SU-DHL-6 (cell line): ENCODE measurements around the gene EPHA6.

ENCODE experiments used
- H2AFZ ChIP-seq: fragments of 200-600 bp; sonication (generic); 2 replicates; pipeline ENCODE4 v1.6.1; 2014; ENCODE audit warnings: low read depth, mild to moderate bottlenecking, moderate library complexity, mixed read lengths, antibody characterized with exemption, low read length; ENCODE audit not compliant: severe bottlenecking
- H3F3A ChIP-seq: fragments of 200-600 bp; shearing (Covaris generic); 2 replicates; pipeline ENCODE4 v1.6.0; 2016; ENCODE audit warnings: antibody characterized with exemption, mild to moderate bottlenecking; ENCODE audit not compliant: insufficient read depth
- H3K27ac ChIP-seq: fragments of 200-600 bp; sonication (generic); 2 replicates; pipeline ENCODE4 v1.5.1; 2016; ENCODE audit warnings: low read depth, mild to moderate bottlenecking, low read length, moderate library complexity, mixed read lengths
- H3K27me3 ChIP-seq: fragments of 200-600 bp; sonication (generic), shearing (Covaris generic); 2 replicates; pipeline ENCODE4 v1.6.0; 2014; ENCODE audit warnings: mild to moderate bottlenecking, low read length
- H3K36me3 ChIP-seq: fragments of 200-600 bp; sonication (generic); 2 replicates; pipeline ENCODE4 v1.6.1; 2014; ENCODE audit warnings: mild to moderate bottlenecking, low read length, mixed read lengths
- H3K4me2 ChIP-seq: fragments of 300-600, 200-600 bp; shearing (Covaris generic), sonication (generic); 2 replicates; pipeline ENCODE4 v1.6.0; 2014; ENCODE audit warnings: low read length, low read depth, mild to moderate bottlenecking; ENCODE audit not compliant: poor library complexity, severe bottlenecking
- H3K4me3 ChIP-seq: fragments of 200-600 bp; sonication (generic); 2 replicates; pipeline ENCODE4 v1.5.1; 2014; ENCODE audit warnings: antibody characterized with exemption, low read length, mild to moderate bottlenecking, mixed read lengths; ENCODE audit not compliant: insufficient read depth, poor library complexity, severe bottlenecking
- H3K79me2 ChIP-seq: fragments of 200-600 bp; sonication (generic); 2 replicates; pipeline ENCODE4 v1.6.1; 2014; ENCODE audit warnings: mild to moderate bottlenecking, low read length, moderate library complexity; ENCODE audit not compliant: insufficient read depth
- H3K9ac ChIP-seq: fragments of 200-600 bp; sonication (generic); 2 replicates; pipeline ENCODE4 v1.7.0; 2014; ENCODE audit warnings: mild to moderate bottlenecking, low read length
- H3K9me2 ChIP-seq: fragments of 200-600 bp; sonication (generic); replicated peaks from 2 replicates; pipeline ENCODE4 v1.6.1; 2014; ENCODE audit warnings: low read length; ENCODE audit not compliant: insufficient read depth
- H3K9me3 ChIP-seq: fragments of 200-600 bp; sonication (generic); 2 replicates; pipeline ENCODE4 v1.6.1; 2014; ENCODE audit warnings: low read length, mixed read lengths; ENCODE audit not compliant: insufficient read depth
- H4K20me1 ChIP-seq: fragments of 200-600 bp; sonication (generic); 2 replicates; pipeline ENCODE4 v1.6.1; 2014; ENCODE audit warnings: low read depth, mild to moderate bottlenecking, antibody characterized with exemption, low read length, moderate library complexity, mixed read lengths
- EZH2phosphoT487 ChIP-seq: fragments of 200-600 bp; sonication (generic), shearing (Covaris generic); conservative IDR thresholded peaks from 2 replicates; pipeline ENCODE4 v1.6.1; 2018; ENCODE audit warnings: mild to moderate bottlenecking, antibody characterized with exemption, low read length, moderate library complexity, mixed read lengths
- TF ChIP-seq, protein P1 (sequence below): fragments of 200-600 bp; sonication (generic); IDR thresholded peaks from one replicate; pipeline ENCODE4 v1.5.1; 2017; ENCODE audit warnings: antibody characterized with exemption, mild to moderate bottlenecking, low read length, moderate library complexity; ENCODE audit not compliant: insufficient read depth, poor library complexity, severe bottlenecking

The EPHA6 gene

DNA sequence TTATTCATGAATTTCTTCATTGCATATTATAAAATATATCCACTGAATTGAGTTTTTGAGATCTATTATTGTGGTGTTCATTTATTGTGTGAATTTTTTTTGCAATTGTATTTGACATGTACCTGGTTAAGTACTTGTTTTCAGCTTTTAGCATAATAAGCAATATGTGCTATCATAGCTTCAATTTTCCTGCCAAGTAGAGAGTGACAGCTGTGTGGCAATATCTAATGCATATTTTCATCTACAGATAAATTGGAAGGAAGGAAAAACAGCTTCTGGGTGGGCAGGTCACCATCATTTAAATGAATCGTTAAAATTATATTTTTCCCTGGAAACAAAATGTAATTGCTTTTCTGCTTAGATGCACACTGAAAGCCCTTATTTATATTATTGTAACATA, 296.9 kb downstream of the EPHA6 start:
- no peaks in the 10 kb centered on the region for H3K27me3 ChIP-seq
- no peak for TF ChIP-seq EZH2phosphoT487
- TF ChIP-seq, protein P1, sequence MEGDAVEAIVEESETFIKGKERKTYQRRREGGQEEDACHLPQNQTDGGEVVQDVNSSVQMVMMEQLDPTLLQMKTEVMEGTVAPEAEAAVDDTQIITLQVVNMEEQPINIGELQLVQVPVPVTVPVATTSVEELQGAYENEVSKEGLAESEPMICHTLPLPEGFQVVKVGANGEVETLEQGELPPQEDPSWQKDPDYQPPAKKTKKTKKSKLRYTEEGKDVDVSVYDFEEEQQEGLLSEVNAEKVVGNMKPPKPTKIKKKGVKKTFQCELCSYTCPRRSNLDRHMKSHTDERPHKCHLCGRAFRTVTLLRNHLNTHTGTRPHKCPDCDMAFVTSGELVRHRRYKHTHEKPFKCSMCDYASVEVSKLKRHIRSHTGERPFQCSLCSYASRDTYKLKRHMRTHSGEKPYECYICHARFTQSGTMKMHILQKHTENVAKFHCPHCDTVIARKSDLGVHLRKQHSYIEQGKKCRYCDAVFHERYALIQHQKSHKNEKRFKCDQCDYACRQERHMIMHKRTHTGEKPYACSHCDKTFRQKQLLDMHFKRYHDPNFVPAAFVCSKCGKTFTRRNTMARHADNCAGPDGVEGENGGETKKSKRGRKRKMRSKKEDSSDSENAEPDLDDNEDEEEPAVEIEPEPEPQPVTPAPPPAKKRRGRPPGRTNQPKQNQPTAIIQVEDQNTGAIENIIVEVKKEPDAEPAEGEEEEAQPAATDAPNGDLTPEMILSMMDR, result no peak
- H3K9ac ChIP-seq, result no peak overlapping the region
- H2AFZ ChIP-seq, result no peak overlapping the region
- H3K4me2 ChIP-seq, result no peak overlapping the region
- H3K27ac ChIP-seq, result no peak overlapping the region
- H3K36me3 ChIP-seq, result no peaks in the 10 kb centered on the region
- no peaks in the 10 kb centered on the region for H3F3A ChIP-seq
- no peaks in the 10 kb centered on the region for H3K79me2 ChIP-seq
- H3K4me3 ChIP-seq, result no peak overlapping the region
- H4K20me1 ChIP-seq, result no peaks in the 10 kb centered on the region
- no peaks in the 10 kb centered on the region for H3K9me3 ChIP-seq
- no peaks in the 10 kb centered on the region for H3K9me2 ChIP-seq

DNA sequence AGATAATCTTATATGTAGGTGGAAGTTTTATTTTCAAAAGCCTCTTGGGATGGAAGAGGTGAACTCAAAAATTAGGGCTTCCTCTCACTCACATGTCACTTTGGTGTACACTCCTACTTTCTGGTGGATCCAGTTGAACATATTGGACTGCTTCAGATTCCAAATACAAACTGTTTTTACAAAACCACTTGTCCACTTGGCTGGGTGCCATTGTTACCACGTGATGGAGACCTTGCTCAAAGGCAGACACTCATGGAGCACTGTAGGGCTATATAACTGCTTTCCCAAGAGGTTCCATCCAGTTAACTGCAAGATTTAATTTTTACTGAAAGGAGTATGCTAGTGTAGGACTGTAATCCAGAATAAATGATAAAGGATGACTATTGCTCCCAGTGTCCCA, 307.0 kb downstream of the EPHA6 start:
- Histone ChIP-seq H3K9me3 (no peaks in the 10 kb centered on the region), H3K9ac (no peak overlapping the region)
- no peak for TF ChIP-seq EZH2phosphoT487
- TF ChIP-seq, protein P1, result no peak

DNA sequence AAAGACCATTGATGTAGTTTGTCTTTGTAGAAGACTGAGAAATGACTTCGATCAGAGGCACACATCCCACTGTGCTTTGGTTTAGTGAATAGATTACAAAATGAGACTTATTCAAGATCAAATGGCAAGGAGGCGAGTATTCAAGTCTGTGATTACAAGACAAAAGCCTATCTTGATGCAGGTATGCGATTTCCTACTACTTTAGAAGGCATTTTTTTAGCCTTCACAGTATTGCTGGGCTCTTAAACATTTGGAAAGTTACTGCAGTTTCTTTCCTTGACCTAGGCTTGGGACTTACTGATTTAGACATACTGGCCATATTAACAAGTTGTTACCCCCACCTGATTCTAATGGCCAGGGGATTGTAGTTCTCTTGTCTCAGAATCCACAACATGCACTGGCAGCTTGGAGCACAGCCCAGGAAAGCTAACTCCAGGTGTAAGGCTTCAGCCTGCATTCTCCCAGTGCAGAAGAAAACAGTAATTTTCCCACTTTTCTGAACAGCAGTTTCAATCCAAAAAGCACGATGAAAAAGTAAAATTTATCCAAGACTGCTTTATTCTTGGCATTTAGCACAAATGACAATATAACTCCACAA, 311.6 kb downstream of the EPHA6 start:
- no peaks in the 10 kb centered on the region for H3K9me3 ChIP-seq
- no peaks in the 10 kb centered on the region for H4K20me1 ChIP-seq
- no peaks in the 10 kb centered on the region for H3F3A ChIP-seq
- no peak overlapping the region for H3K27ac ChIP-seq
- no peaks in the 10 kb centered on the region for H3K79me2 ChIP-seq
- H2AFZ ChIP-seq, result no peak overlapping the region
- H3K4me3 ChIP-seq, result no peak overlapping the region
- no peak overlapping the region for H3K9ac ChIP-seq
- no peaks in the 10 kb centered on the region for H3K36me3 ChIP-seq
- TF ChIP-seq, protein P1, result no peak
- no peaks in the 10 kb centered on the region for H3K27me3 ChIP-seq
- H3K9me2 ChIP-seq, result no peaks in the 10 kb centered on the region
- H3K4me2 ChIP-seq, result no peak overlapping the region

More for the DNA sequence above, 307.0 kb downstream of the EPHA6 start:
- no peaks in the 10 kb centered on the region for H3K79me2 ChIP-seq
- no peaks in the 10 kb centered on the region for H3K36me3 ChIP-seq
- H3K9me2 ChIP-seq, result no peaks in the 10 kb centered on the region
- H3K4me2 ChIP-seq, result no peak overlapping the region
- H3K27ac ChIP-seq, result no peak overlapping the region
- H3F3A ChIP-seq, result no peaks in the 10 kb centered on the region
- no peak overlapping the region for H3K4me3 ChIP-seq
- H2AFZ ChIP-seq, result no peak overlapping the region
- no peaks in the 10 kb centered on the region for H4K20me1 ChIP-seq
- no peaks in the 10 kb centered on the region for H3K27me3 ChIP-seq
